Neural cell (in vitro differentiated cells): Measurements from ENCODE around the gene PHACTR1. TPM values are rescaled to one million over a fixed set of nuclear protein-coding genes. Genes with fewer than 3 reads are reported as not detected.

Experiments
- H2AFZ ChIP-seq: fragments of 200-600, 300-800 bp; sonication (generic), shearing (Covaris generic); 2 replicates; pipeline ENCODE4 v1.6.0; 2014; ENCODE audit warnings: low read depth, mild to moderate bottlenecking, antibody characterized with exemption, low read length, moderate library complexity
- H3F3A ChIP-seq: fragments of 200-600 bp; shearing (Covaris generic); 2 replicates; pipeline ENCODE4 v1.6.1; 2016; ENCODE audit warnings: mild to moderate bottlenecking, moderate library complexity, mixed read lengths, antibody characterized with exemption, low read length; ENCODE audit not compliant: insufficient read depth, poor library complexity, severe bottlenecking
- H3K27ac ChIP-seq: fragments of 200-600, 300-800 bp; sonication (generic), shearing (Covaris generic); 2 replicates; pipeline ENCODE4 v1.5.1; 2014; ENCODE audit warnings: mild to moderate bottlenecking, low read length, moderate library complexity
- H3K27me3 ChIP-seq: fragments of 300-800, 200-600 bp; sonication (generic), shearing (Covaris generic); 2 replicates; pipeline ENCODE4 v1.6.0; 2014; ENCODE audit warnings: mild to moderate bottlenecking, low read depth, low read length, moderate library complexity; ENCODE audit not compliant: insufficient read depth
- H3K36me3 ChIP-seq: fragments of 300-800, 200-600 bp; sonication (generic), shearing (Covaris generic); 2 replicates; pipeline ENCODE4 v1.5.1; 2014; ENCODE audit warnings: mild to moderate bottlenecking, antibody characterized with exemption, low read length, moderate library complexity; ENCODE audit not compliant: insufficient read depth
- H3K4me2 ChIP-seq: fragments of 300-800, 200-600 bp; sonication (generic), shearing (Covaris generic); 2 replicates; pipeline ENCODE4 v1.6.0; 2014; ENCODE audit warnings: mild to moderate bottlenecking, low read length
- H3K4me3 ChIP-seq: fragments of 300-800, 200-600 bp; sonication (generic), shearing (Covaris generic); 2 replicates; pipeline ENCODE4 v1.5.1; 2014; ENCODE audit warnings: mild to moderate bottlenecking, low read length, moderate library complexity
- H3K79me2 ChIP-seq: fragments of 200-600 bp; shearing (Covaris generic); replicated peaks from 2 replicates; pipeline ENCODE4 v1.6.0; 2014; ENCODE audit warnings: mild to moderate bottlenecking, low read length, moderate library complexity; ENCODE audit not compliant: insufficient read depth
- H3K9ac ChIP-seq: fragments of 300-800, 200-600 bp; sonication (generic), shearing (Covaris generic); 2 replicates; pipeline ENCODE4 v1.6.1; 2016; ENCODE audit warnings: mild to moderate bottlenecking, low read length, mixed read lengths
- H3K9me2 ChIP-seq: fragments of 200-600 bp; shearing (Covaris generic); 2 replicates; pipeline ENCODE4 v1.6.1; 2016; ENCODE audit warnings: mild to moderate bottlenecking, low read length, mixed read lengths; ENCODE audit not compliant: insufficient read depth
- H3K9me3 ChIP-seq: fragments of 200-600, 300-800 bp; sonication (generic), shearing (Covaris generic); 2 replicates; pipeline ENCODE4 v1.6.1; 2016; ENCODE audit warnings: mild to moderate bottlenecking, mixed run types, low read length, moderate library complexity, mixed read lengths
- H4K20me1 ChIP-seq: fragments of 200-600 bp; shearing (Covaris generic); 2 replicates; pipeline ENCODE4 v1.6.1; 2016; ENCODE audit warnings: mild to moderate bottlenecking, mixed run types; ENCODE audit not compliant: insufficient read depth
- EP300 ChIP-seq: fragments of 450-650 bp; conservative IDR thresholded peaks from 2 replicates; pipeline ENCODE4 v1.6.1; 2014; ENCODE audit warnings: antibody characterized with exemption, mild to moderate bottlenecking, moderate library complexity; ENCODE audit not compliant: poor library complexity, severe bottlenecking
- EZH2 ChIP-seq: fragments of 200-600, 300-800 bp; shearing (Covaris generic), sonication (generic); IDR thresholded peaks from 2 replicates; pipeline ENCODE4 v1.6.1; 2014; ENCODE audit warnings: antibody characterized with exemption, low read length, borderline replicate concordance, mild to moderate bottlenecking; ENCODE audit not compliant: insufficient read depth, poor library complexity, severe bottlenecking
- MXI1 ChIP-seq: fragments of 450-650 bp; conservative IDR thresholded peaks from 2 replicates; pipeline ENCODE4 v1.6.1; 2014; ENCODE audit warnings: antibody characterized with exemption, mild to moderate bottlenecking; ENCODE audit not compliant: poor library complexity, severe bottlenecking
- POLR2AphosphoS5 ChIP-seq: IDR thresholded peaks from 2 replicates; pipeline ENCODE4 v1.6.1; 2012
- RAD21 ChIP-seq: fragments of 450-650 bp; conservative IDR thresholded peaks from 2 replicates; pipeline ENCODE4 v1.6.1; 2014; ENCODE audit warnings: antibody characterized with exemption, mild to moderate bottlenecking, moderate library complexity
- SMC3 ChIP-seq: fragments of 450-650 bp; conservative IDR thresholded peaks from 2 replicates; pipeline ENCODE4 v1.6.1; 2014; ENCODE audit warnings: antibody characterized with exemption, mild to moderate bottlenecking, moderate library complexity; ENCODE audit not compliant: poor library complexity
- TAF1 ChIP-seq: IDR thresholded peaks from 2 replicates; pipeline ENCODE4 v1.6.1; 2012; ENCODE audit warnings: low read depth
- polyA plus RNA-seq: library from polyadenylated mRNA; depleted of rRNA; stranded (reverse); fragments of >200 nt; gene quantifications from 2 replicates; pipeline ENCODE4 v1.2.3, GENCODE V29; 2014
- TF ChIP-seq, protein P1 (sequence below): IDR thresholded peaks from 2 replicates; pipeline ENCODE4 v1.6.1; 2012; ENCODE audit warnings: borderline replicate concordance
- TF ChIP-seq, protein P2 (sequence below): fragments of 450-650 bp; IDR thresholded peaks from 2 replicates; pipeline ENCODE4 v1.5.1; 2014; ENCODE audit warnings: antibody characterized with exemption, mild to moderate bottlenecking, moderate library complexity; ENCODE audit not compliant: poor library complexity, severe bottlenecking

PHACTR1 gene
- polyA plus RNA-seq, 1 donor from 2014 or later = 7.8 TPM

DNA sequence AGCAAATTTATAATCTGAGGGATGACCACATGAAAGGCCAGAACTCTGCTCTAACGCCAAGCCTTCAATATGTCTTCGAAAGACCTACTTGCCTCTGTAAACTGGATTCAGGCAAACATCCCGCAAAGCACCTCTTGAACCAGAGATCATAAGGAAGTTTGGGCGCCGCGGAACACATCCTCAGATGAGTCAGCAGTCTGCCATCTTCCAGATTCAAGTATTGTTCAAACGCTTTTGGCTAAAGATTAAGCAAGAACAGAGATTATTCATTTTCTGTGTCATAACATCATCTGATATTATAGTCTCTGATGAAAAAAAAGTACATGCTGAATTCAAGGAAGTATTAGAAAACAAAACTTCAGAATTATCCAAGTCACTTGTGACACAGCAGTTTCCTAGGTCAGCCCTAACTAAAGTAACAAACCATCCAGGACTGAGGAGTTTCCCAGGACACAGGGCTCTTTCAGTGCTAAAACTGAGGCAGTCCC, 591.0 kb downstream of the PHACTR1 start:
- no peaks in the 10 kb centered on the region for H3K9me3 ChIP-seq
- no peaks in the 10 kb centered on the region for H3F3A ChIP-seq
- H3K9me2 ChIP-seq = no peaks in the 10 kb centered on the region
- H3K4me2 ChIP-seq = no peak overlapping the region
- H3K36me3 ChIP-seq = peaks cover 15% of the 10 kb centered on the region
- no peaks in the 10 kb centered on the region for H3K79me2 ChIP-seq
- no peak overlapping the region for H3K27ac ChIP-seq
- no peak overlapping the region for H3K4me3 ChIP-seq
- H3K27me3 ChIP-seq = no peaks in the 10 kb centered on the region
- H4K20me1 ChIP-seq = no peaks in the 10 kb centered on the region
- H2AFZ ChIP-seq = no peak overlapping the region
- TF ChIP-seq EZH2 = no peak
- TF ChIP-seq POLR2AphosphoS5 = no peak
- TF ChIP-seq, protein P1, sequence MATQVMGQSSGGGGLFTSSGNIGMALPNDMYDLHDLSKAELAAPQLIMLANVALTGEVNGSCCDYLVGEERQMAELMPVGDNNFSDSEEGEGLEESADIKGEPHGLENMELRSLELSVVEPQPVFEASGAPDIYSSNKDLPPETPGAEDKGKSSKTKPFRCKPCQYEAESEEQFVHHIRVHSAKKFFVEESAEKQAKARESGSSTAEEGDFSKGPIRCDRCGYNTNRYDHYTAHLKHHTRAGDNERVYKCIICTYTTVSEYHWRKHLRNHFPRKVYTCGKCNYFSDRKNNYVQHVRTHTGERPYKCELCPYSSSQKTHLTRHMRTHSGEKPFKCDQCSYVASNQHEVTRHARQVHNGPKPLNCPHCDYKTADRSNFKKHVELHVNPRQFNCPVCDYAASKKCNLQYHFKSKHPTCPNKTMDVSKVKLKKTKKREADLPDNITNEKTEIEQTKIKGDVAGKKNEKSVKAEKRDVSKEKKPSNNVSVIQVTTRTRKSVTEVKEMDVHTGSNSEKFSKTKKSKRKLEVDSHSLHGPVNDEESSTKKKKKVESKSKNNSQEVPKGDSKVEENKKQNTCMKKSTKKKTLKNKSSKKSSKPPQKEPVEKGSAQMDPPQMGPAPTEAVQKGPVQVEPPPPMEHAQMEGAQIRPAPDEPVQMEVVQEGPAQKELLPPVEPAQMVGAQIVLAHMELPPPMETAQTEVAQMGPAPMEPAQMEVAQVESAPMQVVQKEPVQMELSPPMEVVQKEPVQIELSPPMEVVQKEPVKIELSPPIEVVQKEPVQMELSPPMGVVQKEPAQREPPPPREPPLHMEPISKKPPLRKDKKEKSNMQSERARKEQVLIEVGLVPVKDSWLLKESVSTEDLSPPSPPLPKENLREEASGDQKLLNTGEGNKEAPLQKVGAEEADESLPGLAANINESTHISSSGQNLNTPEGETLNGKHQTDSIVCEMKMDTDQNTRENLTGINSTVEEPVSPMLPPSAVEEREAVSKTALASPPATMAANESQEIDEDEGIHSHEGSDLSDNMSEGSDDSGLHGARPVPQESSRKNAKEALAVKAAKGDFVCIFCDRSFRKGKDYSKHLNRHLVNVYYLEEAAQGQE = no peak
- TF ChIP-seq EP300 = no peak
- TF ChIP-seq TAF1 = no peak
- no peak for TF ChIP-seq MXI1
- no peak for TF ChIP-seq RAD21
- TF ChIP-seq, protein P2, sequence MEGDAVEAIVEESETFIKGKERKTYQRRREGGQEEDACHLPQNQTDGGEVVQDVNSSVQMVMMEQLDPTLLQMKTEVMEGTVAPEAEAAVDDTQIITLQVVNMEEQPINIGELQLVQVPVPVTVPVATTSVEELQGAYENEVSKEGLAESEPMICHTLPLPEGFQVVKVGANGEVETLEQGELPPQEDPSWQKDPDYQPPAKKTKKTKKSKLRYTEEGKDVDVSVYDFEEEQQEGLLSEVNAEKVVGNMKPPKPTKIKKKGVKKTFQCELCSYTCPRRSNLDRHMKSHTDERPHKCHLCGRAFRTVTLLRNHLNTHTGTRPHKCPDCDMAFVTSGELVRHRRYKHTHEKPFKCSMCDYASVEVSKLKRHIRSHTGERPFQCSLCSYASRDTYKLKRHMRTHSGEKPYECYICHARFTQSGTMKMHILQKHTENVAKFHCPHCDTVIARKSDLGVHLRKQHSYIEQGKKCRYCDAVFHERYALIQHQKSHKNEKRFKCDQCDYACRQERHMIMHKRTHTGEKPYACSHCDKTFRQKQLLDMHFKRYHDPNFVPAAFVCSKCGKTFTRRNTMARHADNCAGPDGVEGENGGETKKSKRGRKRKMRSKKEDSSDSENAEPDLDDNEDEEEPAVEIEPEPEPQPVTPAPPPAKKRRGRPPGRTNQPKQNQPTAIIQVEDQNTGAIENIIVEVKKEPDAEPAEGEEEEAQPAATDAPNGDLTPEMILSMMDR = no peak
- no peak for TF ChIP-seq SMC3
- H3K9ac ChIP-seq = no peak overlapping the region

DNA sequence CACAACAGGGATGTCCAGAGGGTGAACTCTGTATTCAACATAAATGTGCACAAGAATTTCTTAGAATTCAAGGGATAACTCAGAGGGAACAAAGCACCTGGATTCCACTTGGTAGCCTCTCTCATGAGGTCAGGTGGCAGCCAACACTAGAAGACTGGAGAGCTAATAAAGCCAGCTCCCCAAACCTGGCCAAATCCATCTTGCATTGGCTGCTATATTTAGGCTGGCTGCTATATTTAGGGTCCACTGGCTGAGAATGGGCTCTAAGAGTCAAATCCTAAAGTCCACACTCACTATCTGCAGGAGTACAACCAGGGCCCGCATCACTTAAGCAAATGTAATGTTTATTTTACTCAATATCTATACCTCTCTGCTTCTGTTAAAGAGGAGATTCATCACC, 591.8 kb downstream of the PHACTR1 start:
- Histone ChIP-seq H3K9me2 (no peaks in the 10 kb centered on the region), H4K20me1 (no peaks in the 10 kb centered on the region), H3K4me3 (no peak overlapping the region), H2AFZ (no peak overlapping the region), H3K79me2 (no peaks in the 10 kb centered on the region), H3K36me3 (peaks cover 15% of the 10 kb centered on the region), H3K4me2 (no peak overlapping the region), H3K27ac (no peak overlapping the region), H3F3A (no peaks in the 10 kb centered on the region), H3K9me3 (no peaks in the 10 kb centered on the region), H3K9ac (no peak overlapping the region), H3K27me3 (no peaks in the 10 kb centered on the region)
- TF ChIP-seq SMC3 (no peak), POLR2AphosphoS5 (no peak), TAF1 (no peak), EZH2 (no peak), MXI1 (no peak), RAD21 (no peak), EP300 (no peak)
- TF ChIP-seq, protein P2 = no peak
- TF ChIP-seq, protein P1 = no peak
